A172 (cell line): ENCODE measurements around the gene GATB. TPM values are rescaled to one million over a fixed set of nuclear protein-coding genes. Genes with fewer than 3 reads are reported as not detected.

ENCODE experiments used
- DNase-seq: peaks from one replicate; pipeline ENCODE4 v3.0.0-alpha.2; 2015; ENCODE audit warnings: low spot score
- total RNA-seq: library from RNA; depleted of rRNA; stranded (reverse); fragments of >200 nt; shearing (Covaris generic); gene quantifications from 2 replicates; pipeline ENCODE4 v1.2.3, GENCODE V29; 2014; rRNA removed

Gene GATB
- total RNA-seq = 20.2 and 22.6 TPM in 2 replicates

- peak; percentile 94 for DNase-seq
Measured at GRCh38 chr4:151760712-151761661, at the start of gene GATB. GATB (minus strand) TSS chr4:151761007; CDS start chr4:151760982, 25 bp downstream.

- no peak for DNase-seq
Measured at GRCh38 chr4:151810476-151810875, 49.7 kb upstream of the GATB start.

GRCh38 chr4:151809716-151810115 lies 48.9 kb upstream of the GATB start:
- no peak for DNase-seq

GRCh38 chr4:151808542-151808941 lies 47.7 kb upstream of the GATB start:
- DNase-seq = no peak

GRCh38 chr4:151808120-151808529 lies 47.3 kb upstream of the GATB start:
- DNase-seq = peak; percentile 84

GRCh38 chr4:151807220-151807619 lies 46.4 kb upstream of the GATB start:
- DNase-seq = no peak

- DNase-seq = peak; percentile 79
Measured at GRCh38 chr4:151806511-151806927, 45.7 kb upstream of the GATB start.

GRCh38 chr4:151804821-151805220 lies 44.0 kb upstream of the GATB start:
- no peak for DNase-seq

- DNase-seq = no peak
Measured at GRCh38 chr4:151804086-151804630, 43.4 kb upstream of the GATB start.

GRCh38 chr4:151803246-151803645 lies 42.4 kb upstream of the GATB start:
- no peak for DNase-seq

GRCh38 chr4:151801547-151802516 lies 41.0 kb upstream of the GATB start:
- DNase-seq = peak; percentile 60

- DNase-seq = no peak
Measured at GRCh38 chr4:151799417-151800012, 38.7 kb upstream of the GATB start.

- peak; percentile 50 for DNase-seq
Measured at GRCh38 chr4:151798678-151799416, 38.0 kb upstream of the GATB start.

GRCh38 chr4:151797853-151798252 lies 37.0 kb upstream of the GATB start:
- no peak for DNase-seq

GRCh38 chr4:151797131-151797530 lies 36.3 kb upstream of the GATB start:
- no peak for DNase-seq

GRCh38 chr4:151796106-151796505 lies 35.3 kb upstream of the GATB start:
- no peak for DNase-seq

- no peak for DNase-seq
Measured at GRCh38 chr4:151792995-151793394, 32.2 kb upstream of the GATB start.

- DNase-seq = no peak
Measured at GRCh38 chr4:151792530-151792929, 31.7 kb upstream of the GATB start.

- DNase-seq = no peak
Measured at GRCh38 chr4:151788021-151788420, 27.2 kb upstream of the GATB start.

GRCh38 chr4:151786158-151786495 lies 25.3 kb upstream of the GATB start:
- DNase-seq = no peak
